Naive thymus-derived CD8-positive, alpha-beta T cell (primary cell): ENCODE measurements around the gene PRR13. TPM values are rescaled to one million over a fixed set of nuclear protein-coding genes. Genes with fewer than 3 reads are reported as not detected.

Experiments used
- ATAC-seq, 2 donors: fragments of 150-1000 bp; cut with Tn5 transposase in 1 of 2; sonication (Bioruptor Pico), chemical (Tn5 transposase) in 1 of 2; 1 replicate in 1 of 2; 2 replicates in 1 of 2; pipeline ENCODE4 v1.10.0; 2021; ENCODE audit warnings: mild to moderate bottlenecking in 2 of 2, moderate library complexity in 2 of 2
- POLR2A ChIA-PET: fragments of 350-600 bp; sonication (Branson Sonifier 250); formaldehyde crosslinking; loops from one replicate; lab custom pipeline; 2021; ENCODE audit warnings: antibody characterized with exemption; lab: Charles Lee
- DNase-seq, 10 donors: peaks; one replicate each; pipeline versions ENCODE4 v3.0.0 to v3.0.0-alpha.2; 2020 to 2022
- H3K27ac Mint-ChIP-seq, 10 donors: one replicate each; pipeline ENCODE4 v1.8.0; 2020 to 2022; ENCODE audit warnings: mild to moderate bottlenecking in 10 of 10, mixed read lengths in 10 of 10, moderate library complexity in 4 of 10, inconsistent platforms in 1 of 10
- H3K27me3 Mint-ChIP-seq, 5 donors: one replicate each; pipeline ENCODE4 v1.8.0; 2021 to 2022; ENCODE audit warnings: mixed read lengths in 5 of 5
- H3K36me3 Mint-ChIP-seq, 3 donors: one replicate each; pipeline ENCODE4 v1.8.0; 2020 to 2022; ENCODE audit warnings: mixed read lengths in 3 of 3, mild to moderate bottlenecking in 2 of 3, inconsistent platforms in 1 of 3
- H3K4me1 Mint-ChIP-seq, 4 donors: one replicate each; pipeline ENCODE4 v1.8.0; 2021 to 2022; ENCODE audit warnings: mixed read lengths in 4 of 4
- H3K4me3 Mint-ChIP-seq, 10 donors: one replicate each; pipeline ENCODE4 v1.8.0; 2020 to 2022; ENCODE audit warnings: mild to moderate bottlenecking in 10 of 10, mixed read lengths in 10 of 10, moderate library complexity in 6 of 10, inconsistent platforms in 1 of 10
- H3K9me3 Mint-ChIP-seq, 9 donors: one replicate each; pipeline ENCODE4 v1.8.0; 2020 to 2022; ENCODE audit warnings: mixed read lengths in 9 of 9, mild to moderate bottlenecking in 3 of 9, inconsistent platforms in 1 of 9, moderate library complexity in 1 of 9
- polyA plus RNA-seq, 3 donors: library from polyadenylated mRNA; unstranded; fragments of 300-500 nt; fragmentation: Illumina TruSeq; gene quantifications; one replicate each; pipeline ENCODE4 v1.2.3, GENCODE V29; 2021
- total RNA-seq, 8 experiments: library from RNA in 2 of 8; stranded (reverse) in 2 of 8; gene quantifications; one replicate each; pipeline ENCODE4 v1.2.3 and lab custom pipeline; 2021 to 2026

Gene PRR13
- total and polyA plus RNA-seq, 5 experiments from 2014 or later, result 215 to 535 (median 513) TPM

- POLR2A ChIA-PET, result interaction anchor here (1.0 kb wide), 1 partner anchor 15 kb away, joined by 5 read pairs; the partner anchor contains the start of gene TARBP2
- peak overlapping the region in 7 of 10 donors; percentile 19 to 89 (median 82) for H3K27ac Mint-ChIP-seq
- H3K4me1 Mint-ChIP-seq, result peaks cover 0 to 21% (median 8%) of the 10 kb centered on the region in 4 donors
- ATAC-seq, result no peak
- H3K4me3 Mint-ChIP-seq, result peak overlapping the region in 1 of 10 donors; percentile 20
- peaks cover 0 to 39% (median 5%) of the 10 kb centered on the region in 3 donors for H3K36me3 Mint-ChIP-seq
- DNase-seq, result no peak
- no peaks in the 10 kb centered on the region for H3K9me3 Mint-ChIP-seq
- H3K27me3 Mint-ChIP-seq, result no peaks in the 10 kb centered on the region
Measured at GRCh38 chr12:53485955-53486735, 44.6 kb downstream of the PRR13 start.

GRCh38 chr12:53486736-53487487 lies 45.4 kb downstream of the PRR13 start:
- no peaks in the 10 kb centered on the region for H3K27me3 Mint-ChIP-seq

GRCh38 chr12:53489242-53489864 lies 47.8 kb downstream of the PRR13 start:
- DNase-seq, result no peak
- no peaks in the 10 kb centered on the region for H3K9me3 Mint-ChIP-seq
- no peaks in the 10 kb centered on the region for H3K27me3 Mint-ChIP-seq
- POLR2A ChIA-PET, result interaction anchor here (1.2 to 5.6 kb wide), 2 partner anchors 11 kb away, joined by 3 to 48 read pairs; partner anchors contain the start of genes MAP3K12 and TARBP2
- ATAC-seq, result no peak
- H3K36me3 Mint-ChIP-seq, result peaks cover 0 to 14% (median 0%) of the 10 kb centered on the region in 3 donors
- no peak overlapping the region for H3K4me3 Mint-ChIP-seq
- peak overlapping the region in 7 of 10 donors; percentile 25 to 78 (median 59) for H3K27ac Mint-ChIP-seq
- peaks cover 16 to 40% (median 26%) of the 10 kb centered on the region in 4 donors for H3K4me1 Mint-ChIP-seq

More at GRCh38 chr12:53486736-53487487, 45.4 kb downstream of the PRR13 start:
- peaks cover 0 to 23% (median 7%) of the 10 kb centered on the region in 4 donors for H3K4me1 Mint-ChIP-seq
- DNase-seq (no peak), ATAC-seq (no peak)
- POLR2A ChIA-PET, result interaction anchor here (1.0 kb wide), 1 partner anchor 14 kb away, joined by 5 read pairs; the partner anchor contains the start of gene TARBP2
- peak overlapping the region in 7 of 10 donors; percentile 19 to 89 (median 82) for H3K27ac Mint-ChIP-seq
- no peaks in the 10 kb centered on the region for H3K9me3 Mint-ChIP-seq
- peaks cover 0 to 31% (median 3%) of the 10 kb centered on the region in 3 donors for H3K36me3 Mint-ChIP-seq
- peak overlapping the region in 1 of 10 donors; percentile 20 for H3K4me3 Mint-ChIP-seq

- ATAC-seq (peak; percentile 13 to 18), DNase-seq (peak in 4 of 10 donors; percentile 28 to 46 (median 38))
- H3K9me3 Mint-ChIP-seq, result no peaks in the 10 kb centered on the region
- H3K4me3 Mint-ChIP-seq, result peak overlapping the region; percentile 82 to 98 (median 91)
- no peaks in the 10 kb centered on the region for H3K36me3 Mint-ChIP-seq
- H3K27me3 Mint-ChIP-seq, result no peaks in the 10 kb centered on the region
- peaks cover 19 to 51% (median 32%) of the 10 kb centered on the region in 4 donors for H3K4me1 Mint-ChIP-seq
- H3K27ac Mint-ChIP-seq, result peak overlapping the region; percentile 86 to 99 (median 94)
- POLR2A ChIA-PET, result interaction anchor here (0.6 to 5.6 kb wide), 6 partner anchors 8 to 461 kb away, joined by 3 to 48 read pairs (median 4); partner anchors contain the start of genes MAP3K12, MYG1, NPFF and TARBP2
Measured at GRCh38 chr12:53492188-53492587, 50.7 kb downstream of the PRR13 start.

GRCh38 chr12:53492830-53493609 lies 51.5 kb downstream of the PRR13 start:
- Mint-ChIP-seq H3K9me3 (no peaks in the 10 kb centered on the region), H3K27me3 (no peaks in the 10 kb centered on the region), H3K4me1 (peaks cover 20 to 54% (median 37%) of the 10 kb centered on the region in 4 donors), H3K27ac (peak overlapping the region; percentile 86 to 99 (median 95)), H3K4me3 (peak overlapping the region; percentile 89 to 98 (median 92)), H3K36me3 (no peaks in the 10 kb centered on the region)
- POLR2A ChIA-PET, result interaction anchor here (0.6 to 5.6 kb wide), 11 partner anchors 8 to 787 kb away, joined by 3 to 48 read pairs (median 4); partner anchors contain the start of genes CBX5, HNRNPA1, MAP3K12 and MYG1
- peak; percentile 86 to 92 for ATAC-seq
- peak; percentile 73 to 93 (median 82) for DNase-seq

GRCh38 chr12:53493610-53494391 lies 52.3 kb downstream of the PRR13 start:
- Mint-ChIP-seq H3K36me3 (no peaks in the 10 kb centered on the region), H3K27ac (peak overlapping the region; percentile 86 to 99 (median 95)), H3K4me1 (peaks cover 24 to 59% (median 42%) of the 10 kb centered on the region in 4 donors), H3K9me3 (no peaks in the 10 kb centered on the region), H3K27me3 (no peaks in the 10 kb centered on the region), H3K4me3 (peak overlapping the region; percentile 89 to 98 (median 92))
- DNase-seq (no peak), ATAC-seq (no peak)
- POLR2A ChIA-PET, result interaction anchor here (0.6 to 1.7 kb wide), 11 partner anchors 8 to 786 kb away, joined by 3 to 8 read pairs (median 4); partner anchors contain the start of genes CBX5, HNRNPA1, MYG1 and NPFF

Other genes with a start within 250 kb of the PRR13 start
- 100 to 1,000 TPM; 353 to 362 TPM for gene ITGB7, start 234.5 kb upstream of the PRR13 start, total RNA-seq
- 100 to 1,000 TPM; 202 to 219 (median 206) TPM for gene ITGB7, start 234.5 kb upstream of the PRR13 start, polyA plus RNA-seq
- gene RARG, start 209.5 kb upstream of the PRR13 start, total RNA-seq, result 10 to 100 TPM; 57.8 to 60.4 TPM
- 10 to 100 TPM in 1 of 3 donors, 1 to 10 TPM in 2; 1.6 to 12.7 (median 3.8) TPM for gene RARG, start 209.5 kb upstream of the PRR13 start, polyA plus RNA-seq
- gene ESPL1, start 173.4 kb upstream of the PRR13 start, total RNA-seq, result under 1 TPM; 0.27 to 0.81 TPM
- gene ESPL1, start 173.4 kb upstream of the PRR13 start, polyA plus RNA-seq, result not detected
- gene PFDN5, start 146.2 kb upstream of the PRR13 start, total RNA-seq, result 100 to 1,000 TPM; 663 to 692 TPM
- gene PFDN5, start 146.2 kb upstream of the PRR13 start, polyA plus RNA-seq, result 1,000 to 10,000 TPM; 1,657 to 1,928 (median 1,896) TPM
- 10 to 100 TPM; 48.3 to 53.5 TPM for gene MYG1, start 142.0 kb upstream of the PRR13 start, total RNA-seq
- gene MYG1, start 142.0 kb upstream of the PRR13 start, polyA plus RNA-seq, result 10 to 100 TPM; 64.4 to 81.2 (median 68.6) TPM
- gene AAAS, start 120.1 kb upstream of the PRR13 start, total RNA-seq, result 10 to 100 TPM; 66.8 to 68.2 TPM
- gene AAAS, start 120.1 kb upstream of the PRR13 start, polyA plus RNA-seq, result 10 to 100 TPM; 34.1 to 57.2 (median 39.3) TPM
- gene SP7, start 105.4 kb upstream of the PRR13 start, total RNA-seq, result not detected
- gene SP7, start 105.4 kb upstream of the PRR13 start, polyA plus RNA-seq, result under 1 TPM in 1 of 3 donors, not detected in 2; 0.05 TPM
- gene SP1, start 61.6 kb upstream of the PRR13 start, total RNA-seq, result 100 to 1,000 TPM; 104 TPM
- gene SP1, start 61.6 kb upstream of the PRR13 start, polyA plus RNA-seq, result 10 to 100 TPM in 1 of 3 donors, 1 to 10 TPM in 2; 8.5 to 10.4 (median 9.4) TPM
- gene AMHR2, start 17.9 kb upstream of the PRR13 start, total RNA-seq, result not detected
- gene AMHR2, start 17.9 kb upstream of the PRR13 start, polyA plus RNA-seq, result not detected
- 100 to 1,000 TPM; 858 to 917 TPM for gene PCBP2, start 10.4 kb downstream of the PRR13 start, total RNA-seq
- gene PCBP2, start 10.4 kb downstream of the PRR13 start, polyA plus RNA-seq, result 100 to 1,000 TPM; 143 to 157 (median 152) TPM
- gene MAP3K12, start 57.7 kb downstream of the PRR13 start, total RNA-seq, result 10 to 100 TPM; 17.2 to 23.8 TPM
- 1 to 10 TPM; 2.4 to 3.9 (median 3.4) TPM for gene MAP3K12, start 57.7 kb downstream of the PRR13 start, polyA plus RNA-seq
- gene TARBP2, start 59.5 kb downstream of the PRR13 start, total RNA-seq, result 10 to 100 TPM; 45.2 to 46.1 TPM
- gene TARBP2, start 59.5 kb downstream of the PRR13 start, polyA plus RNA-seq, result 10 to 100 TPM; 27.0 to 32.1 (median 27.9) TPM
- not detected for gene NPFF, start 65.8 kb downstream of the PRR13 start, total RNA-seq
- gene NPFF, start 65.8 kb downstream of the PRR13 start, polyA plus RNA-seq, result not detected
- gene ATF7, start 184.6 kb downstream of the PRR13 start, total RNA-seq, result 10 to 100 TPM; 25.8 to 30.4 TPM
- 10 to 100 TPM; 13.0 to 19.2 (median 13.7) TPM for gene ATF7, start 184.6 kb downstream of the PRR13 start, polyA plus RNA-seq
- 100 to 1,000 TPM; 235 to 250 TPM for gene ATP5MC2, start 234.3 kb downstream of the PRR13 start, total RNA-seq
- gene ATP5MC2, start 234.3 kb downstream of the PRR13 start, polyA plus RNA-seq, result 100 to 1,000 TPM; 519 to 658 (median 605) TPM